OCI-LY1 (cell line): ENCODE measurements around the gene SESN1.

ENCODE experiments used
- CTCF ChIP-seq: fragments of 200-600 bp; sonication (generic), shearing (Covaris generic); IDR thresholded peaks from 2 replicates; pipeline ENCODE4 v1.5.1; 2017; ENCODE audit warnings: mild to moderate bottlenecking, antibody characterized with exemption, low read length, moderate library complexity, mixed read lengths
- EZH2 ChIP-seq: fragments of 200-600 bp; sonication (generic), shearing (Covaris generic); IDR thresholded peaks from 2 replicates; pipeline ENCODE4 v1.8.0; 2017; ENCODE audit warnings: borderline replicate concordance, mixed run types, mild to moderate bottlenecking, antibody characterized with exemption, low read length, moderate library complexity, mixed read lengths

DNA sequence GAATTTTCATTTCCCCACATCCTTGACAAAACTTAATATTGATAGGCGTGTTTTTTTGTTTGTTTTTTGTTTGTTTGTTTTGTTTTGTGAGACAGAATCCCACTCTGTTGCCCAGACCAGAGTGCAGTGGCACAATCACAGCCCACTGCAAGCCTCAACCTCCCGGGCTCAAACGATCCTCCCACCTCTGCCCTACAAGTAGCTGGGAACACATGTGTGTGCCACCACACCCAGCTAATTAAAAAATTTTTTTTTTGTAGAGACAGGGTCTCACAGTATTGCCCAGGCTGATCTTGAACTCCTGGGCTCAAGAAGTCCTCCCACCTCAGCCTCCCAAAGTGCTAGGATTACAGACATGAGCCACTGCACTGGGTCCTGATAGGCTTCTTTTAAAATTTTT is 9.9 kb upstream of the SESN1 start:
- no peak for TF ChIP-seq CTCF
- TF ChIP-seq EZH2 = no peak
